SK-N-MC (cell line): ENCODE measurements around the gene PLEKHM1.

Experiments used
- EZH2 ChIP-seq: fragments of 200-600 bp; sonication (generic); IDR thresholded peaks from one replicate; pipeline ENCODE4 v1.6.1; 2017; ENCODE audit warnings: antibody characterized with exemption
- FOXP2 ChIP-seq: optimal IDR thresholded peaks from 2 replicates; pipeline ENCODE3; 2011; ENCODE audit warnings: mild to moderate bottlenecking, moderate library complexity; ENCODE audit not compliant: insufficient read depth; ENCODE audit errors: extremely low read length, control extremely low read depth
- POLR2AphosphoS5 ChIP-seq: IDR thresholded peaks from 2 replicates; pipeline ENCODE4 v1.6.1; 2012; ENCODE audit warnings: mild to moderate bottlenecking, low read depth, low read length, borderline replicate concordance

DNA sequence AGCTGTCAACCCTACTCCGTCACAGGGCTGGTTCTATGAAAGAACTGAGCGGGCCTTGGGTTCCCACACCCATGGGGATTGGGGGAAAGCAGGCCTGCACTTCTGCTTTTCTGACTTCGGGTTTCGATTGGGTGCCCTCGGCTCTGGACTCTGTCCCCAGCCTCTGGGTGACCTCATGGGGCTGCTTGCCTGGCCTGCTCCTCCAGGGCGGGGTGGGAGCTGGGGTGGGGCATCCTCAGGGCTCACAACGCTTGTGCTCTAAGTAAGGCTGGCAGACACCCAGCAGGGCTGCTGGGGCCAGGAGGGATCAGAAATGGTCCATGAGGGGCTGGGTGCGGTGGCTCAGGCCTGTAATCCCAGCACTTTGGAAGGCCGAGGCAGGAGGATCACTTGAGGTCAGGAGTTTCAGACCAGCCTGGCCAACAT is 77.0 kb downstream of the PLEKHM1 start:
- TF ChIP-seq POLR2AphosphoS5 (no peak), EZH2 (no peak), FOXP2 (no peak)
